ENCODE data around the gene EBF4. TPM values are rescaled to one million over a fixed set of nuclear protein-coding genes. Genes with fewer than 3 reads are reported as not detected.

Gene EBF4, protein sequence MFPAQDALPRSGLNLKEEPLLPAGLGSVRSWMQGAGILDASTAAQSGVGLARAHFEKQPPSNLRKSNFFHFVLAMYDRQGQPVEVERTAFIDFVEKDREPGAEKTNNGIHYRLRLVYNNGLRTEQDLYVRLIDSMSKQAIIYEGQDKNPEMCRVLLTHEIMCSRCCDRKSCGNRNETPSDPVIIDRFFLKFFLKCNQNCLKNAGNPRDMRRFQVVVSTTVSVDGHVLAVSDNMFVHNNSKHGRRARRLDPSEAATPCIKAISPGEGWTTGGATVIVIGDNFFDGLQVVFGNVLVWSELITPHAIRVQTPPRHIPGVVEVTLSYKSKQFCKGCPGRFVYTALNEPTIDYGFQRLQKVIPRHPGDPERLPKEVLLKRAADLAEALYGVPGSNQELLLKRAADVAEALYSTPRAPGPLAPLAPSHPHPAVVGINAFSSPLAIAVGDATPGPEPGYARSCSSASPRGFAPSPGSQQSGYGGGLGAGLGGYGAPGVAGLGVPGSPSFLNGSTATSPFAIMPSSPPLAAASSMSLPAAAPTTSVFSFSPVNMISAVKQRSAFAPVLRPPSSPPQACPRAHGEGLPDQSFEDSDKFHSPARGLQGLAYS
- total RNA-seq: 1 to 10 TPM; 1.2 to 1.9 (median 1.5) TPM
- polyA plus RNA-seq: under 1 TPM; 0.42 to 0.87 (median 0.52) TPM
- long read RNA-seq, donor 1: 0 reads
- long read RNA-seq, donor 2: 0 reads

DNA sequence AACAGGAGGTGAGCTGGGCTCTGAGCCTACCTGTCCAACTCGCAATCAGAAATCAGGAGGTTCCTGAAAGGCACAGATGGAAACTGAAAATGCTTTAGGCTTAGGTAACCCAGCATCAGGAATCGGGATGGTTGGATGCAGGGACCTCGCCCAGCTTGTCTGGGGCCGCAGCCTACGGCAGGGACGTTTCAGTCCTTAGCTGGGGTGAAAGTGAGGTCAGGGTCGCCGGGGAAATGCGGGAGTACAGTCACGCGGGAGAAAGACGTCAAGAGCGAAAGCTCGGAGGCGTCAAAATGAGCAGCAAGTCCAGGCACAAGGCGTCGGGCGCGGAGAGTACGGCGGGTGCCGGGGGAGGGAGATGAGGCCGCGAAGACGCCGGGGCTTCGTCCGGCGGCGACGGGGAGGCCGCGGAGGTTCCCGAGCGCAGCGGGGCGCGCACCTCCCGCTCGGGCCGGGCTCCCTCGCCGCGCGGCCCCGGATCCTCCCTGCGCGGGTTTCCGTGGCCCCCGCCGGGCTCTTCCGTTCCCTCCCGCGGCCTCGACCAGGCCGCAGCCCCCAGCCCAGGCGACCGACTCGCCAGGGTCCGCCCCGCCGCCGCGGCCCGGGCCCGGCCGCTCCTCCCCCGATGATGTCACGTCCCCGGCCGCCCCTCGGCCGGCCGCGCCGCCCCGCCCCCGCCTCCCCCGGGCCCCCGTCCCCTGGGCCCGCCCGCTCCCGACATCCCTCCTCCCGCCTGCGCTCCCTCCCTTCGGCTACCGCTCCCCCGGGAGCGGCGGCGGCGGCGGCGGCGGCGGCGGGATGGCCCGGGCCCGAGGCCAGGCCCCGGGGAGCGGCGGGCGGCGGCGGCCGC lies at the start of gene EBF4:
Gene EBF4, plus strand, starts transcription at position 745 of the 850 bp plus-strand sequence. CDS start 866 bp downstream, outside the sequence.
- intact Hi-C loops (cut with DNase I): loop anchor here in 1 of 2 donors (5.0 to 10.0 kb wide), 2 partner anchors 50 to 163 kb away; no protein-coding TSS in a partner anchor

GRCh38 chr20:2643708-2644107 lies 48.9 kb upstream of the EBF4 start:
- no peaks in the 10 kb centered on the region for H3K9me3 ChIP-seq
- 84 to 90% (median 88%) methylated on average over 1 of the region's 1 CpG for WGBS, 3 donors
- no peak for DNase-seq
- intact Hi-C loops (cut with DNase I): no loop called here
- TF ChIP-seq, protein P1, sequence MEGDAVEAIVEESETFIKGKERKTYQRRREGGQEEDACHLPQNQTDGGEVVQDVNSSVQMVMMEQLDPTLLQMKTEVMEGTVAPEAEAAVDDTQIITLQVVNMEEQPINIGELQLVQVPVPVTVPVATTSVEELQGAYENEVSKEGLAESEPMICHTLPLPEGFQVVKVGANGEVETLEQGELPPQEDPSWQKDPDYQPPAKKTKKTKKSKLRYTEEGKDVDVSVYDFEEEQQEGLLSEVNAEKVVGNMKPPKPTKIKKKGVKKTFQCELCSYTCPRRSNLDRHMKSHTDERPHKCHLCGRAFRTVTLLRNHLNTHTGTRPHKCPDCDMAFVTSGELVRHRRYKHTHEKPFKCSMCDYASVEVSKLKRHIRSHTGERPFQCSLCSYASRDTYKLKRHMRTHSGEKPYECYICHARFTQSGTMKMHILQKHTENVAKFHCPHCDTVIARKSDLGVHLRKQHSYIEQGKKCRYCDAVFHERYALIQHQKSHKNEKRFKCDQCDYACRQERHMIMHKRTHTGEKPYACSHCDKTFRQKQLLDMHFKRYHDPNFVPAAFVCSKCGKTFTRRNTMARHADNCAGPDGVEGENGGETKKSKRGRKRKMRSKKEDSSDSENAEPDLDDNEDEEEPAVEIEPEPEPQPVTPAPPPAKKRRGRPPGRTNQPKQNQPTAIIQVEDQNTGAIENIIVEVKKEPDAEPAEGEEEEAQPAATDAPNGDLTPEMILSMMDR (IDR thresholded peaks at IDR 0.05): no peak
- no peak for ATAC-seq
- no peaks in the 10 kb centered on the region for H3K27me3 ChIP-seq (ENCODE audit: insufficient read depth in 3 of 3, low read length in 2 of 3)
- no peak overlapping the region for H3K27ac ChIP-seq
- H3K36me3 ChIP-seq (ENCODE audit: insufficient read depth in 1 of 2, low read depth in 1 of 2): peaks cover 3 to 27% of the 10 kb centered on the region in 2 donors
- H3K4me3 ChIP-seq: no peak overlapping the region
- no peaks in the 10 kb centered on the region for H3K4me1 ChIP-seq

More for the DNA sequence above, at the start of gene EBF4:
- Histone ChIP-seq H3K9me3 (no peaks in the 10 kb centered on the region), H3K4me1 (no peaks in the 10 kb centered on the region), H3K4me3 (peak within 1 kb of the TSS; percentile 60), H3K36me3 (ENCODE audit: insufficient read depth in 1 of 2, low read depth in 1 of 2) (no peaks in the 10 kb centered on the region), H3K27me3 (ENCODE audit: insufficient read depth in 3 of 3, low read length in 2 of 3) (peaks cover 0 to 70% (median 15%) of the 10 kb centered on the region in 3 donors), H3K27ac (peak within 1 kb of the TSS; percentile 60)
- ATAC-seq: peak in 3 of 4 donors; percentile 31 to 42 (median 38)
- TF ChIP-seq, protein P1 (IDR thresholded peaks at IDR 0.05): no peak
- peak in 1 of 2 donors; percentile 57 for DNase-seq
- WGBS, 3 donors: 3 to 8% (median 6%) methylated on average over 23 to 99 of the region's 106 CpGs

DNA sequence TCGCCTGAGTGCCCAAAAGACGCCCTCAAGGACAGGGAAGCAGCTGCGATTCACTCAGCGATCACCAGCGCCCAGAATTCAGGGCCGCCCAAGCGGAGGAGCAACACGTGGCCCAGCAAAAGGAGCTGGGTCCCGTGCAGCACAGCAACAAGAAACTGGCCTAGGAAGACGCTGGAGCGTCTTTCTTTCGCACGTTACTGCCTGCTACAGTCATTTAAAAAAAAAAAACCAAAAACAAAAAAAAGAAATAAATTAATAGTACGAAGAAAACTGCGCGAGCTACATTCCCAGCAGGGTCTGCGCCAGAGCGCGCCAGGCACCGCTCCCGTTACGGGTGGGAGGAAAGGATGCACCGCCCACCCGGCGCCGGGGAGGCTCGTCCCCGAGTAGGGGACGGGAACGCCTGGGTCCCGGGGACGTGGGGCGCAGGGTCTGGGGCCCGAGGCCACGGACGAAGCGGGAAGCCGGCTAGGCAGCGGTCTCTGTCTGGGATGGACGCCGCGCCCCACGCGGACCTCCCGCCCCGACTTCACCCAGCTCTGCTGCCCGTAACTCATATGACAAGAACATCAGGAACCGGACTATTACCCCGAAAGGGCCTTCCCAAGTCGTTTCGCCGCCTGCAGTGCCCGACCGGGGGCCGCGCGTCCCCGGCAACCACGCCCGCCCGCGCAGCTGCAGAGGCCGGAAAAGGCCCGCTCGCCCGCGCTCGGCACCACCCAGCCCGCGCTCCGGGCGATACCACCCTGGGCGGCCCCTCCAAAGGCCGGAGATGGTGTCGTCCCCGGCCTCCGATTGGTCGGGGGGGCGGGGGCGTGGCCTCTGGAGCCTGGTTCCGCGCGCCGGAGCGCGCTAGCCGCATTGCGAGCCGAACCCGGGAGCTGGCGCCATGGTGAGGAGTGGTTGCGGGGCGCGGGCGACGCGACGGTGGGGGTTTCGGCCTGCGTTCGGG lies 40.5 kb upstream of the EBF4 start, which contains the start of gene NOP56:
Gene NOP56, plus strand, starts transcription at position 861 of the 952 bp plus-strand sequence. Its CDS starts 29 bp downstream, at position 890.
- Histone ChIP-seq H3K36me3 (ENCODE audit: insufficient read depth in 1 of 2, low read depth in 1 of 2) (peaks cover 18 to 37% of the 10 kb centered on the region in 2 donors), H3K27me3 (ENCODE audit: insufficient read depth in 3 of 3, low read length in 2 of 3) (no peaks in the 10 kb centered on the region), H3K4me3 (peak within 1 kb of the TSS; percentile 98), H3K27ac (peak within 1 kb of the TSS; percentile 95), H3K4me1 (peaks cover 18% of the 10 kb centered on the region), H3K9me3 (no peaks in the 10 kb centered on the region)
- ATAC-seq (peak; percentile 96 to 99 (median 98)), DNase-seq (peak; percentile 93 to 96)
- 0 to 1% (median 0%) methylated on average over 73 to 101 of the region's 101 CpGs for WGBS, 3 donors
- intact Hi-C loops (cut with DNase I): loop anchor here (5.0 to 10.0 kb wide), 2 partner anchors 125 to 177 kb away; partner anchors contain the start of gene SNRPB (in 1 of the 2)
- TF ChIP-seq, protein P1 (IDR thresholded peaks at IDR 0.05): no peak
